ENCODE data around the gene SNUPN. TPM values are rescaled to one million over a fixed set of nuclear protein-coding genes. Genes with fewer than 3 reads are reported as not detected.
A peak's percentile ranks its signal among the peaks of the same experiment; 100 is the strongest.
"Not testable (repeated sequence)": the region's sequence is repeated elsewhere in the genome, so short reads cannot be mapped to it uniquely, and the experiment has no call there.

Gene SNUPN
- total RNA-seq, 1 experiment from 2014 or later, result 24.0 TPM

- no peak for DNase-seq (ENCODE audit: extremely low read depth, low read depth)
Measured at GRCh38 chr15:75637245-75638009, 11.9 kb upstream of the SNUPN start.

GRCh38 chr15:75636026-75636425 lies 10.5 kb upstream of the SNUPN start:
- DNase-seq (ENCODE audit: extremely low read depth, low read depth), result no peak

GRCh38 chr15:75633922-75634321 lies 8.4 kb upstream of the SNUPN start:
- DNase-seq (ENCODE audit: extremely low read depth, low read depth), result not testable (repeated sequence)

- DNase-seq (ENCODE audit: extremely low read depth, low read depth), result no peak
Measured at GRCh38 chr15:75631935-75632334, 6.4 kb upstream of the SNUPN start.

GRCh38 chr15:75622505-75622904 lies 3.0 kb downstream of the SNUPN start:
- no peak for DNase-seq (ENCODE audit: extremely low read depth, low read depth)

- peak; percentile 39 for DNase-seq (ENCODE audit: extremely low read depth, low read depth)
Measured at GRCh38 chr15:75620841-75621391, 4.6 kb downstream of the SNUPN start.

GRCh38 chr15:75620058-75620820 lies 5.3 kb downstream of the SNUPN start:
- no peak for DNase-seq (ENCODE audit: extremely low read depth, low read depth)

GRCh38 chr15:75616766-75617165 lies 8.8 kb downstream of the SNUPN start:
- DNase-seq (ENCODE audit: extremely low read depth, low read depth), result no peak

GRCh38 chr15:75606711-75607699 lies 18.5 kb downstream of the SNUPN start:
- DNase-seq (ENCODE audit: extremely low read depth, low read depth), result no peak

GRCh38 chr15:75606026-75606425 lies 19.5 kb downstream of the SNUPN start:
- no peak for DNase-seq (ENCODE audit: extremely low read depth, low read depth)

GRCh38 chr15:75599401-75599800 lies 26.1 kb downstream of the SNUPN start:
- no peak for DNase-seq (ENCODE audit: extremely low read depth, low read depth)

- DNase-seq (ENCODE audit: extremely low read depth, low read depth), result no peak
Measured at GRCh38 chr15:75598361-75598760, 27.2 kb downstream of the SNUPN start.

- no peak for DNase-seq (ENCODE audit: extremely low read depth, low read depth)
Measured at GRCh38 chr15:75597667-75598341, 27.7 kb downstream of the SNUPN start.

- no peak for DNase-seq (ENCODE audit: extremely low read depth, low read depth)
Measured at GRCh38 chr15:75596703-75597345, 28.7 kb downstream of the SNUPN start.

- no peak for DNase-seq (ENCODE audit: extremely low read depth, low read depth)
Measured at GRCh38 chr15:75594276-75594675, 31.2 kb downstream of the SNUPN start.

GRCh38 chr15:75591655-75592364 lies 33.7 kb downstream of the SNUPN start:
- no peak for DNase-seq (ENCODE audit: extremely low read depth, low read depth)

GRCh38 chr15:75590239-75590638 lies 35.3 kb downstream of the SNUPN start:
- no peak for DNase-seq (ENCODE audit: extremely low read depth, low read depth)

- DNase-seq (ENCODE audit: extremely low read depth, low read depth), result no peak
Measured at GRCh38 chr15:75589071-75589470, 36.5 kb downstream of the SNUPN start.

GRCh38 chr15:75586422-75586821 lies 39.1 kb downstream of the SNUPN start:
- DNase-seq (ENCODE audit: extremely low read depth, low read depth), result not testable (repeated sequence)

Data from NCI-H460 (cell line).